ENCODE data around the gene ARID1A. TPM values are rescaled to one million over a fixed set of nuclear protein-coding genes. Genes with fewer than 3 reads are reported as not detected.

The ARID1A gene
- total and polyA plus RNA-seq, 4 donors, result 12.2 to 31.9 (median 20.2) TPM

GRCh38 chr1:26677306-26678115 lies 18.3 kb upstream of the ARID1A start:
- peak; percentile 60 for DNase-seq (ENCODE audit: low spot score)
- peaks cover 0 to 13% (median 8%) of the 10 kb centered on the region in 4 donors for H3K4me1 ChIP-seq (ENCODE audit: control insufficient read depth in 4 of 4, insufficient read depth in 4 of 4, low read length in 3 of 4)
- 9% methylated on average over 9 of the region's 9 CpGs for WGBS
- H3K36me3 ChIP-seq (ENCODE audit: control insufficient read depth in 4 of 4, insufficient read depth in 3 of 4, low read depth in 1 of 4, low read length in 3 of 4), result no peaks in the 10 kb centered on the region
- peak overlapping the region; percentile 8 for H3K9ac ChIP-seq (ENCODE audit: low read depth in 1 of 2, low read length in 2 of 2)
- peak overlapping the region; percentile 6 to 9 for H3K27ac ChIP-seq (ENCODE audit: low read depth in 1 of 2, low read length in 2 of 2)
- H3K4me3 ChIP-seq (ENCODE audit: low read depth in 1 of 3, low read length in 3 of 3), result no peak overlapping the region
- TF ChIP-seq ATF3 (IDR thresholded peaks at IDR 0.05) (peak; percentile 52), REST (IDR thresholded peaks at IDR 0.05) (no peak), JUND (IDR thresholded peaks at IDR 0.05) (peak; percentile 73 to 87), HNF4A (conservative IDR thresholded peaks at IDR 0.05) (peak; percentile 64 to 74), EGR1 (IDR thresholded peaks at IDR 0.05; ENCODE audit: low read depth in 2 of 2) (no peak), FOXA2 (IDR thresholded peaks at IDR 0.05) (no peak), HNF4G (IDR thresholded peaks at IDR 0.05) (no peak), RAD21 (IDR thresholded peaks at IDR 0.05) (peak; percentile 94 to 96), FOXA1 (IDR thresholded peaks at IDR 0.05) (no peak), CTCF (IDR thresholded peaks at IDR 0.05; ENCODE audit: low read depth, low read length, missing input control) (peak; percentile 60), RXRA (IDR thresholded peaks at IDR 0.05) (peak; percentile 61 to 80), NR2F2 (IDR thresholded peaks at IDR 0.05) (peak; percentile 27), MAX (IDR thresholded peaks at IDR 0.05) (peak; percentile 57), SP1 (IDR thresholded peaks at IDR 0.05) (no peak), GABPA (IDR thresholded peaks at IDR 0.05 in 1 of 2, conservative IDR thresholded peaks at IDR 0.05 in 1 of 2) (no peak), TAF1 (conservative IDR thresholded peaks at IDR 0.05) (no peak), ZBTB33 (IDR thresholded peaks at IDR 0.05) (no peak), YY1 (IDR thresholded peaks at IDR 0.05) (peak; percentile 35)
- no peaks in the 10 kb centered on the region for H3K27me3 ChIP-seq (ENCODE audit: control insufficient read depth in 4 of 4, insufficient read depth in 4 of 4, low read length in 3 of 4)
- H3K9me3 ChIP-seq (ENCODE audit: control insufficient read depth in 4 of 4, low read length in 3 of 4), result no peaks in the 10 kb centered on the region
